Dedifferentiated amniotic fluid mesenchymal stem cell (primary cell): ENCODE data around the gene MCU.
A peak's percentile ranks its signal among the peaks of the same experiment; 100 is the strongest.
"Not testable (repeated sequence)": the region's sequence is repeated elsewhere in the genome, so short reads cannot be mapped to it uniquely, and the experiment has no call there.

Experiments
- DNase-seq: peaks from one replicate; pipeline ENCODE4 v3.0.0-alpha.2; 2016; ENCODE audit errors: extremely low spot score

Gene MCU

DNA sequence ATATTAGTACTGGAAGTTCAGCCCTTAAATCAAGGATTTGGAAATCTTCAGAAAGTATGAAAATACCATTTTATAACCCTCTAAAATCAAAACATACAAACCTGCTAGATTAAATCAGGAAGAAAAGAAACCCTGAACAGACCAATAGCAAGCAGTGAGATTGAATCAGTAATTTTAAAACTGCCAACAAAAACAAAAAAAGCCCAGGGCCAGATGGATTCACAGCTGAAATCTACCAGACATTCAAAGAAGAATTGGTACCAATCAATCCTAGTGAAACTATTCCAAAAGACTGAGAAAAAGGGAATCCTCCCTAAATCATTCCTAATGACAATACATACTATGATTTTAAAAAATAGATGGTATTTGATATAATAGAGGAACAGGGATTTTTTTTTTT is 70.1 kb downstream of the MCU start:
- DNase-seq = no peak

DNA sequence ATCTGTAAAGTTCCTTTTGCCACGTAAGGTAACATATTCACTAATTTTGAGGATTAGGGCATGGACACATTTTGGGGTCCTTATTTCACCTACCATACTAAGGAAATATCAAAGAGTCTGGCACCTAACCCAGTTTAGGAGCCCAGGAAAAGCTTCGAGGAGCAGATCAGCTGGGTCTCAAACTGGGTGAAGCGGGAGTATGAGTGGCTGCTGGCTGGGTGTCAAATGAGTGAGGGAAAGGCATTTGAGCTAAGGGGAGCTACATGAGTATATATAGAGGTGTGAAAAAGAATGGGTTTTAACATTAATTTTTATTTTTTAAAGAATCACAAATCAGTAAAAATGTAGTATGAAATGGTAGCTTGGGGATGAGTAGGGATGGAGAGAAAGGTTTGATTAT is 71.3 kb downstream of the MCU start:
- no peak for DNase-seq

DNA sequence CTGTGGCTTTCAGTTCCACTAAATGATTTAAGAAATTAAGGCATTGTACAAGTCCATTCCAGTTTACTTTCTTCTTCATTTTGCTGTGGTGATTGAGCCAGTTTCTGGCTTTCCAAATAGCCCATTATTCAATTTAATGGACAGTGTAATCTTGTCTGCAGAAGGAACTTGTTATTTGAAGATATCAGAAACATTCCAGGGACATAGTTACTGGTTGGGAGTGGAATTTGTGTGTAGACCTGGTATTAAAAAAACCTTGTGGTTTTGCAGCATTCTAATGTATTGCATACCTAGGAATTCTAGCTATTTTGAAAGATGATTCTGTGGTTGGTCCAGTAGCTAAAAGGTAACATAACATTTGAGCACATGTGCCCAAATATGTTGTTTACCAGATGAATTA is 72.2 kb downstream of the MCU start:
- peak; percentile 64 for DNase-seq

DNA sequence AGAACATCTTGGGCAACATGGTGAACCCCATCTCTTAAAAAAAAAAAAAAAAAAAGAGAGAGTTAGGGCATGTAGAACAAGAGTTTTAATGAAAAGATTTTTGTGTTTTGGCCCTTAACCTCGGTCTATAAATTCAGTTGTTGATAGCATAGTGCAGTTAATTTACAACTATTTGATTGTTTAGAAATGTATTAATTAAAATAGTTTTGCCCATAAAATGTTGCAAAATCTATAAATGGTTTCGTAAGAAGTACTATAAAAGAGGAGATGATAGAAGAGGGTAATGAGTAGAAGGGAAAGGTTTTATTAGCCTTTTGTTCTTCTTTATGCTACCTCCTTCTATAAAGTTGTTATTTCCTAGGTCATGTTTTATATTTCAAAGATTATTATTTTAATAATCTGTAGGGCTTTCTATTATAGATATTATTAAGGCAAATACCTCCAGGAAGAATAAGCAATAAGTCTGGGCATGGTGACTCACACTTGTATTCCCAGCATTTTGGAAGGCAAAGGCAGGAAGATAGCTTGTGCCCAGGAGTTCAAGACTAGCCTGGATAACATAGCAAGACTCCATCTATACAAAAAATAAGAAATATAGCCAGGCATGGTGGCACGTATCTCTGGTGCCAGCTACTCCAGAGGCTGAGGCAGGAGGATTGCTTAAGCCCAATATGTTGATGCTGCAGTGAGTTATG is 73.3 kb downstream of the MCU start:
- DNase-seq = no peak

DNA sequence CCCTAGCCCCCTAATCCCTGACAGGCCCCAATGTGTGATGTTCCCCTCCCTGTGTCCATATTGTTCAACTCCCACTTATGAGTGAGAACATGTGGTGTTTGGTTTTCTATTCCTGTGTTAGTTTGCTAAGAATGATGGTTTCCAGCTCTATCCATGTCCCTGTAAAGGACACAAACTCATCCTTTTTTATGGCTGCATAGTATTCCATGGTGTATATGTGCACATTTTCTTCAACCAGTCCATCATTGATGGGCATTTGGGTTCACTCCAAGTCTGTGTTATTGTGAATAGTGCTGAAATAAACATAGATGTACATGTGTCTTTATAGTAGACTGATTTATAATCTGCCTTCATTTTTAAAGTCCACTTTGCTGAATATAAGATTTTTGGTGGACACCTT is 79.3 kb downstream of the MCU start:
- DNase-seq = not testable (repeated sequence)

DNA sequence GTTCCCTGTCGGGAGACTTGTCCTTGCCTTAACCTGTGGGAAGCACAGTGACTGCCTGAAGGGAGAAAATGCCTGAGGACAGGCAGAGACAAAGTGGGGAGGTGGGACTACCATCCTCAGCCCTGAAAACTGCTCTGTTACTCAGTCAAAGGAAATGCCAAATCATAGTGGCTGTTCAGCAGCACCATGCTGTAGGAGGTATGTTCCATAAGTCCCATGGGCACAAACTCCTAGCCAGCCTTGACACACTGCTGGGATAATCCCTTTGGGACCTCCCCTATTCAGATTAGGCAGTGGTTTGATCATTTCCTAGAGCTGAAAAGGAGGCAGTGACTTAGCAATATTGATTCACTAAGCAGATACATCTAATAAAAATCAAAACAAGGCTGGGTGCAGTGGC is 80.1 kb downstream of the MCU start:
- no peak for DNase-seq

DNA sequence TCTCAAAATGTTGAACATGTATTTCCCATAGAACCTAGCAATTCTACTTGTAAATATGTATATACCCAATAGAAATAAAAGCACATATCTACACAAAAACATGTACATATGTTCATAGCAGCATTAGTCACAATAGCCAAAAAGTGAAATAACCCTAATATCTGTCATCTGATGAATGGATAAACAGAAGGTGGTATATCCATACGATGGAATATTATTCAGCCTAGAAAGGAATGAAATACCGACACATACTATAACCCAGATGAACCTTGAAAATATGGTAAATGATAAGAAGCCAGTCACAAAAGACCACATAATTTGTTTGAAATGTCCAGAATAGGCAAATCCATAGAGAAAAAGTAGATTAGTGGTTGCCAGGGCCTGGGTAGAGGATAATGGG is 87.9 kb downstream of the MCU start:
- no peak for DNase-seq

DNA sequence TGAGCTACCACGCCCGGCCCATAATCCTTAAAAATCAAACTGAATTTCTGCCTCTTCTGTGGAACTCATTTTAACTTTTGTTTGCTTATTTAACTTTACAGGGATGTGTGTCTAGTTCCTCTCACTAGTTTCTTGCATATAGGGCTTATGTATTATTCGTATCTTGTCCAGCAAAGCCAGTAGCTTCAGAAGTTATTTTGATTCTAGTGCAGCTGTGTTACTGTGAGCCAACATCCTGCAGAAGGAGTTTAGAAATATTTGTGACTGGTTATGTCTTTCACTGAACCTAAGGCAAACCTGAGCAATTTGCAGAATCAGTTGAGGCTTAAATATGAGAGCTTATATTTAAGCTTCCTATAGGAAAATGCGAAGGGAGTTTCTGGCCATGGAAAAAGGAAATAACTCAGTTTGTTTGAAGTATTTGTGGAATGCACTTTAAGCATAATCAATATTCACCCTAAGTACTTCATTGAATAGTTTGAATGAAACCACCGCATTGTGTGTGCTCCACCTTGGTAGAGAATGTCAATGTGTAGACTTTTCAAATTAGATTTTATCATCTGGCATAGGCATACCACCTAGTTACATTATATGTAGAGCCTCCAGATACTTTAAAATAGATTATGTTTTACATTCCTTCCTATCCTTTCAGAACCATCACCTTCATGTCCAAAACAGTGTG is 90.8 kb downstream of the MCU start:
- no peak for DNase-seq

DNA sequence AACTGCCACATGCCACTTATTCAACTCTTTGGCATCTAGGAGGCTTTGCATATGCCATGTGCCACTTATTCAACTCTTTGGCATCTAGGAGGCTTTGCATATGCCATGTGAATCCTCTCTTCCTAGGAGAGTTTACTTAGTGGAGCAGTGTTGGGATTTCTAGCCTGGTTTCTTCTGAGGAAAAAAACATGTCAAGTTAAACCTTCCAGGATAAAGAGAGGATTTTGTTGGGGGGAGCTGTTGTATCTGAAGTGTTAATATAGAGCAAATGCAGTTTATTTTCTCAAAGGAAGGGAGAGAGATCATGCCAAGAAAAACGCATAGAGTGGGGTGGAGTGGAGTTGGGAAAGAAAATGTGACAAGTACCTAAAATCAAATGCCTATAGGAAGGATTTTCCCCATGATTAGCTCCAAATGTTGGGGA is 91.5 kb downstream of the MCU start:
- no peak for DNase-seq

DNA sequence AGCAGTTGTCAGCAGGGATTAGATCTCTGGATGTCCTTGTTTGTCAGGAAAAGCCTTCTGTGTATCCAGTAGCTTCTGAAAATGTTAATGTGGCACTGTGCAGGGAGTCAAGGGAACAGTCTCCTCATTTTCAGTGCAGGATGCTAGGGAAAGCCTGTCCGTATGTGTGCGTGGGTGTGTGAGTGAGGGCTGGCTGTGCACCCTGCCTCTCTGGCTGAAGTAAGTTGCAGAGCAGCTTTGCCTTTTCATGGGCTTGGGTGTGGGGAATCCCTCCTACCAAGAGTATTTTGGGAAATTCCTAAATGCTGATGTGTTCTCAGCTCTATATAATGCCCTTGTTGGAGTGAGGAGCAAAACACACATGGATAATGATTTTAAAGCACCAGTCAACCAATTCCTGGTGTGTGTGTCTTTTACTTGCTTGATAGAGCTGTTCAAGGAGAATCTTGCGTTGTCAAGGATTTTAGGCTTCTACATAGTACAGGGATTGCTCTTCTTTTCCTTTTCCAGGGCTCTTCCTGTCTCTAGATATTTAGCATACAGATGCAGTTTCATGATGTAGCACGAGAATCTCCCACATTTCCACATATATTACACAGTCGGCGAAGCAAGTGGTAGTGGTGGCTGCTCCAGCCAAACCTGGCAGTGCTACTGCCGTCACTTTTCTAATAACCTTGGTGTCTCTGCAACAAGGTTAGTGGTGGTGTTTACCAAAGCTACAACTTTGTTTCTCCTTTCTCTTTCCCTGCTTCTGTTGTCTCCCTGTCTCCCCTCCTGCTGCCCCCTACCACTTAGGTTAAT is 92.8 kb downstream of the MCU start:
- DNase-seq = peak; percentile 86

DNA sequence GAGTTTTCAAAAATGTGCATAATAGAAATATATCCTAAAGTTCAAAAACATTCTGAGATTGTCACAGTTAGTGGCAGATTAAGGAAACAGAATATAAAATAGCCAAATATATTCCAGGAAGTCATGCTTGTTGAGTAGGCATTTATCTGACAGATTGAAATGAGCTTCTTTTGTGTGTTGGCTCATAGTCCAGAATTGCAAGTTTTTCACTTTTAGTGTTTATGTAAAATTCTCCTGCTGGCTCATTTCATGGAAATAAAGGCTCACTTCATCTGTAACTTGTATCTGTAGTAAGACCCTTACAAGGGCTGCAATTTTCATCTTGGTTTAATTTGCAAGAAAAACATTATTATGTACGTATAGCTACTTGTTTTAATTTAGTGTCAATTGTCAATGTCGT is 93.5 kb downstream of the MCU start:
- DNase-seq = no peak

DNA sequence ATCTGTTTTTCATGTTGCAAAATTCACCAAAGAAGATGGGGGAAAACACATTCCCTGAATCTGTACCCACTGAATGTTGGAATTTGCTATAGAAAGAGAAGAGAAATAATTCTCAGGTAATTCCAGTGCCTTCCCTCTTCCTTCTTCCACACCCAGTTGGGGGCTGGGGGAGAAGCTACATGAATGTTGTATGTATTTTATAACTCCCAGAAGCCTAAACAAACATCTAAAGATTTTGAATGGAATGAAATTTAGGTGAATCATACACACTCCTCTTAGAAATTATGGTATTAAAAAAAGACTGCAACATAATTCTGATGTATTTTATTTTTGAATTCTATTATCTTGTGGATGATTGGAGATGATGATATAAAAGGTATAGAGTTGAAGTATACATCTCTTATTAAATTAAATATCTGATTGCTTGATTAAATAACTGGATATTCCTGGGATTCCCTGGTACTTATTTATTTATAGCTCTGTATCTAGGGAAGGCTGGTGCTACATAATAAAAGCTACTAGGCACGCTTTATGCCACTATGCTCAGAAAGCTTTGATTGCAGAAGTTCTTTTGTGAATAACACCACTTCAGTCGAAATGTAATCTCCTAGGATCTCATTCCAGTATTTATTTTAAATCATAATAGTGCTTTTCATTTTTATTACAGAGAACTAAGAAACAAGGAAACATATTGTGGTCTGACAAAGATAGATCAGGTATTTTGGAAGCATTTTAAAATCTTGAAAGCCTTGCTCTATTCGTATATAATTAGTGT is 98.5 kb downstream of the MCU start:
- no peak for DNase-seq

DNA sequence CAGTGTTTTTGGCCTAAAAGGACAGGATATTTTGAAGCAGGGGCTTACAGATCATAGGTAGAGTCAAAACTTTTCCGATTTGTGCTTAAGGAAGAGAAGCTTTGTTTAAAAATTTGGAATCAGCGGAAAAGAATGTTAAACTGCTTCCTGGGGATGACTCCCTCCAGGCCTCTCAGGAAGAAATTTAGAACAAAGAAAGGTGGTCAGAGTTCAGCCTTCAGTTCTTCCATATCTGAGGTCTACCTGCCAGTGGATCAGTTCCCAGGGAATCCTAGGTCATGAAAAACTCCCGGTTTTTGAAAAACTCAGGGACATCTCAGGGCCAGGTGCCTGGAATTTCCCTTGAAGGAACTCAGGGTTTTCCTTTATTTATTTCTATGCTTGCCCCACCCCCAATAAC is 100.3 kb downstream of the MCU start:
- no peak for DNase-seq

DNA sequence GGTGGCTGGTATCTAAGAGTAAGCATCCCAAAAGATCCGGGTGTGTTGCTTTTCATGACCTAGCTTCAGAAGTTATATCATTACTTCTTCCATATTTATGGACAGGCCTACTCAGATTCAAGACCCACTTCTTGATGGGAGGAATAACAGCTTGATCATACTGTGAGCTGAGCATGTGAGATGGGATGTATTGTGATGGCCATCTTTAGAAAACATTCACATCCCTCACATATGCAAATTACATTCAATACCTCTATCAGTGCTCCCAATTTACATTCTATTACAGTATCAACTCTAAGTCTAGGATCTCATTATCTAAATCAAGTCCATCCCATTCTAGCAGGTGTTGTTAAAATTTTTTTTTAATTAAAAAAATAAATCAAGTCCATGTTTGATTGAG is 101.8 kb downstream of the MCU start:
- DNase-seq = no peak

DNA sequence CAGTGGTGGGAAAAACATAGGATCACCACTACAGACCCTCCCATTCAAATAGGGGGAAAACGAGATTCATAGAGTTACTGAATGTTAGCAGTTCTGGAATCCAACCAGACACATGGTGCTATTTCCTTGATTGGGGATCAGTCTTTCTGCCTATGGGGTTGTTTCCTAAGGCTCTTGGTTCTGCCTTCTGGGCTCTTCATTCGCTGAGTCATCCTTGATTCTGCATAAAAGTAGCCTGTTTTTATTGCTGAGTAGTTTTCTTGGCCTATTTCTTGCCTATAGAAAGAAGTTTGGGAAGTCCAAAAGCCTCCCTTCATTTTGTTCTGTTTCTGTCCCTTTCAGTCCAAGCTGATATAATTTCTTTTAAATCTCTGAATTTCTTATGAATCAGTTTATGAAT is 102.3 kb downstream of the MCU start:
- no peak for DNase-seq

DNA sequence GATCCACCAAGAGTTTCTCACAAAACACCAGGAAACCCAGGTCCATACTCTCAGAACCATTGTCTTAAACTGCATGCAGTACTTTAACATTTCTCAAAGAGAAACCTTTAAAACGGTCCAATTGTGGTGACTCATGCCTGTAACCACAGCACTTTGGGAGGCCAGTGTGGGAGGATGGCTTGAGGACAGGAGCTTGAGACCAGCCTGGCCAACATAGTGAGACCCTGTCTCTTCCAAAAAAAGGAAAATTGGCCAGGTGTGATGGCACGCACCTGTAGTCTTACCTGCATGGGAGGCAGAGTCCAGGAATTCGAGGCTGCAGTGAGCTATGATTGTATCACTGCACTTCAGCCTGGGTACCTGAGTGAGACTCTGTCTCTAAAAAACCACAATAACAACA is 104.1 kb downstream of the MCU start:
- DNase-seq = no peak

DNA sequence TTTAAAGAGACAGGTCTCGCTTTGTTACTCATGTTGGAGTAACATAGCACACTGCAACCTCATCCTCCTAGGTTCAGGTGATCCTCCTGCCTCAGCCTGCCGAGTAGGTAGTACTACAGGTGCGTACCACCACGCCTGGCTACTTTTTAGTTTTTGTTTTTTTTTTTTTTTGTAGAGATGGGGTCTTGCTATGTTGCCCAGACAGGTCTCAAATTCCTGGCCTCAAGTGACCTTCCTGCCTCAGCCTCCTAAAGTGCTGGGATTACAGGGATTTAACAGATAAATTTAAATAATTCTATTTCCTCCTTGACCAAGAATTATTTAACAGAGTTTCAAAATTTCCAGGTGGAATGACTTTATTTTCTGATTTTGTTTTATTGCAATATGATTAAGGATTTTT is 104.6 kb downstream of the MCU start:
- no peak for DNase-seq

DNA sequence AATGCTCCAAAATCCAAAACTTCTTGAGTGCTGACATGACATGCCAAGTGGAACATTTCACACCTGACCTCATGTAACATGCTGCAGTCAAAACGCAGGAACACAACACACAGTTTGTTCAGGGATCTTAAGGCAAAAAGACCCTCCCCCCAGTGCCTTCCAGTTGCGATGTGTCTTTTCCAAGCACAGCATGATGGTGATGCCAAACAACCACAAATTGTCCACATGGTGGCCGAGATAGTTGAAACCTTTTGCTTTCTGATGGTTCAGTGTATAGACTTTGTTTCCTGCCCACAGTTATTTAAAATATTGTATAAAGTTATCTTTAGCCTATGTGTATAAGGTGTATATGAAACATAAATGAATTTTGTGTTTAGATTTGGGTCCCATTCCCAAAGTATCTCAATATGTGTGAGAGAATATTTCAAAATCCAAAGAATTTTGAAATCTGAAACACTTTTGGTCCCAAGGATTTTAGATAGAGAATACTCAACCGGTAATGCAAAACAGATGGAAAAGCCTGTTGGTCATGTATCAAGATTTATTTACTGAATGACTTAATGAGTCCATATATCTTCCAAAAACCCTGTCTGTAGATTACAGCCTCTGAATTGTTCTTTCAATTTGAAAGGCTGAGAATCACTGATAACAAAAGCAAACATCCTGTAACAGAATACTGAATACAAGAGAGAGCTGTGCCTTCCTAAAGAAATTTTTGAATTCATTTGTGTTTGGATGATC is 108.2 kb downstream of the MCU start:
- DNase-seq = peak; percentile 55

DNA sequence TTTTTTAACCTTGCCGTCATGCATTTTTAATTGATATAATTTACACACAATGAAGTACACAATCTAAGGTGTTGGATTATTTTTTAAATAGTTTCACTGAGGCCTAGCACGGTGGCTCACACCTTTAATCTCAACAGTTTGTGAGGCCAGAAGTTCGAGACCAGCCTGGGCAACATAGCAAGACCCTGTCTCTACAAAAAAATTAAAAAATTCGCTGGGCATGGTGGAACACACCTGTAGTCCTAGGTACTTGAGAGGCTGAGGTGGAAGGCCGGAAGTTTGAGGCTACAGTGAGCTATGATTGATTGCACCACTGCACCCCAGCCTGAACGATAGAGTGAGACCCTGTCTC is 108.8 kb downstream of the MCU start:
- no peak for DNase-seq

DNA sequence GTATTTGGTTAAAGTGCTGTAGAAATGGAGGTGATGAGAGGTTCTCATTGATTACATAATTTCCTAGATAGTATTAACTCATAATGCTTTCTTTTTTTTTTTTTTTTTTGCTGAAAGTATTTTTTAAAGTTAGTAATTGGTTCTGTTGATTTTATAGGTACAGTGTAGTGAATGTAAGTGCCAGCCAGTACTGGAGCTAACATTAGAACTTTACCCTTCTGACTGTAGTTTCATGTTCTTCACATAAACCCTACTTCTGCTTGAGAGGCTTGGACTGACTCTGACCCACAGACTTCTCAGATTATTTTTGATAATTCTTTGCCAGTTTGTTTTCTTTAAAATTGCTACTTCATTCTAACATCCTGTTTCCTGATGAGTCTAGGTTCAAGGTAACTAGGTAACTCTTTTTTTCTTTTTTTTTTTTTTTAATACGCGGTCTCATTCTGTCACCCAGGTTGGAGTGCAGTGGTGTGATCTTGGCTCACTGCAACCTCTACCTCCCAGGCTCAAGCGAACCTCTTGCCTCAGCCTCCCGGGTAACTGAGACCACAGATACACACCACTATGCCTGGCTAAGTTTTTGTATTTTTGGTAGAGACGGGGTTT is 109.4 kb downstream of the MCU start:
- DNase-seq = no peak

DNA sequence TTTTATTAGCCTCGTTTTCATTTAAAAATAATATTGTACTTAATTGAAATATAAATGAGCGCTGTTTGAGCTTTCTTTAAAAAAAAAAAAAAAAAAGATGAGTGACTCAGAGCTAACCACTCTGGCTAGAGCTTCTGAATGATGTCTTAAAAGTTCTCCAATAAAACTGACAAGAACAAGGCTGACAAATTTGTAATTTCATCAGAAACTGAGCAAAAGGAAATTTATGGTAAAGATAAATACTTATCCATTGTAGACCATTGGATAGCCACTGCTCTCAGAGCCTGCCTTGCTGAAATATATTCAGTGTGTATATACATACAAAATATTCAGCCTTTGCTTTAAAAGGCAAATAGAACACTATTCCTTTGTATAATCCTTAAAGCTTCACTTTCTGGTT is 110.4 kb downstream of the MCU start:
- DNase-seq = no peak
